A549 (cell line): ENCODE results near the gene HOXA2. TPM values are rescaled to one million over a fixed set of nuclear protein-coding genes. Genes with fewer than 3 reads are reported as not detected.

Experiments used
- ATAC-seq, 2 experiments: fragments of 200-7000 bp in 1 of 2; fragments of >200 bp in 1 of 2; cut with Nextera tagmentation in 1 of 2; cut with Tn5 transposase in 1 of 2; 3 replicates each; pipeline versions ENCODE4 v1.8.0 to v1.9.1; 2018 to 2020; ENCODE audit warnings: mild to moderate bottlenecking in 1 of 2, moderate library complexity in 1 of 2
- CTCF ChIA-PET: fragments of 300-600 bp; sonication (Branson Sonifier 250); formaldehyde crosslinking; extraction: SDS; loops from one replicate; lab custom pipeline; 2021; ENCODE audit warnings: antibody characterized with exemption, inconsistent platforms; lab: Yijun Ruan, JAX
- POLR2A ChIA-PET: fragments of 350-600 bp; formaldehyde crosslinking; extraction: SDS; loops from one replicate; lab custom pipeline; 2021; ENCODE audit warnings: antibody characterized with exemption, inconsistent platforms; lab: Yijun Ruan, JAX
- DNase-seq, 2 experiments: peaks; one replicate each; pipeline versions ENCODE4 v3.0.0 to v3.0.0-alpha.2; 2011 to 2016; ENCODE audit warnings: low read depth in 1 of 2, low spot score in 1 of 2
- FAIRE-seq: peaks from 2 replicates; lab custom pipeline; 2011; peaks lifted over from hg19 to GRCh38; lab: Jason Lieb, UNC
- H3K27ac ChIP-seq, 2 experiments: fragments of >200 bp; sonication (Bioruptor Twin); formaldehyde crosslinking; 3 replicates each; pipeline ENCODE4 v1.5.1; 2016 to 2017
- H3K4me1 ChIP-seq: fragments of >200 bp; sonication (Bioruptor Twin); formaldehyde crosslinking; 3 replicates; pipeline ENCODE4 v1.6.1; 2016
- H3K4me2 ChIP-seq: fragments of >200 bp; sonication (Bioruptor Twin); formaldehyde crosslinking; 3 replicates; pipeline ENCODE4 v1.6.1; 2016
- H3K4me3 ChIP-seq: fragments of >200 bp; sonication (Bioruptor Twin); formaldehyde crosslinking; 3 replicates; pipeline ENCODE4 v1.5.1; 2016
- H3K9me3 ChIP-seq: fragments of >200 bp; sonication (Bioruptor Twin); formaldehyde crosslinking; 3 replicates; pipeline ENCODE4 v1.6.1; 2016
- ATOH8 ChIP-seq: fragments of 250-450 bp; sonication (Bioruptor Pico); IDR thresholded peaks from 2 replicates; pipeline ENCODE4 v1.5.0; 2020; ENCODE audit warnings: low read depth, mild to moderate bottlenecking, moderate library complexity
- BHLHE40 ChIP-seq: IDR thresholded peaks from 2 replicates; pipeline ENCODE4 v1.6.1; 2012; ENCODE audit warnings: low read depth, low read length, inconsistent platforms
- CBX2 ChIP-seq: fragments of 200-600 bp; sonication (generic); IDR thresholded peaks from 2 replicates; pipeline ENCODE4 v1.6.1; 2016; ENCODE audit warnings: low read depth, mild to moderate bottlenecking, borderline replicate concordance
- CBX8 ChIP-seq: fragments of 200-600 bp; sonication (generic); IDR thresholded peaks from 2 replicates; pipeline ENCODE4 v1.6.1; 2016
- CEBPB ChIP-seq, 2 experiments: fragments of >200 bp in 1 of 2; sonication (Bioruptor Twin) in 1 of 2; formaldehyde crosslinking in 1 of 2; IDR thresholded peaks; 2 replicates each; pipeline ENCODE4 v1.6.1; 2012 to 2016
- CHD4 ChIP-seq: fragments of 200-600 bp; sonication (generic); IDR thresholded peaks from 2 replicates; pipeline ENCODE4 v1.6.1; 2016; ENCODE audit warnings: antibody characterized with exemption, mild to moderate bottlenecking, borderline replicate concordance
- EHMT2 ChIP-seq: fragments of 200-600 bp; sonication (generic); IDR thresholded peaks from 2 replicates; pipeline ENCODE4 v1.6.1; 2016; ENCODE audit warnings: antibody characterized with exemption, low read depth, mild to moderate bottlenecking, moderate library complexity
- EP300 ChIP-seq, 2 experiments: fragments of >200 bp; sonication (Bioruptor Twin); formaldehyde crosslinking; IDR thresholded peaks; 2 replicates in 1 of 2; 3 replicates in 1 of 2; pipeline ENCODE4 v1.6.1; 2016 to 2017
- ESRRA ChIP-seq: fragments of 150-350 bp; IDR thresholded peaks from 2 replicates; pipeline ENCODE4 v1.6.1; 2014; ENCODE audit warnings: mild to moderate bottlenecking, low read length, borderline replicate concordance
- FOSB ChIP-seq: fragments of 250-450 bp; sonication (Bioruptor Pico); IDR thresholded peaks from 2 replicates; pipeline ENCODE4 v1.5.0; 2020; ENCODE audit warnings: mild to moderate bottlenecking, moderate library complexity
- FOXS1 ChIP-seq: fragments of 250-450 bp; sonication (Bioruptor Pico); IDR thresholded peaks from 2 replicates; pipeline ENCODE4 v1.5.0; 2020; ENCODE audit warnings: mild to moderate bottlenecking, moderate library complexity
- GATA3 ChIP-seq: IDR thresholded peaks from 2 replicates; pipeline ENCODE4 v1.6.1; 2012; ENCODE audit warnings: borderline replicate concordance
- HMGXB4 ChIP-seq: fragments of 250-450 bp; sonication (Bioruptor Pico); IDR thresholded peaks from 2 replicates; pipeline ENCODE4 v1.5.0; 2021; ENCODE audit warnings: mild to moderate bottlenecking, moderate library complexity, borderline replicate concordance
- JUN ChIP-seq, 2 experiments: fragments of >200 bp; sonication (Bioruptor Twin); formaldehyde crosslinking; IDR thresholded peaks; 2 replicates in 1 of 2; 3 replicates in 1 of 2; pipeline ENCODE4 v1.6.1; 2016 to 2017
- JUNB ChIP-seq: fragments of >200 bp; sonication (Bioruptor Twin); formaldehyde crosslinking; IDR thresholded peaks from 2 replicates; pipeline ENCODE4 v1.6.1; 2016
- MAFK ChIP-seq: fragments of 450-650 bp; IDR thresholded peaks from 2 replicates; pipeline ENCODE4 v1.6.1; 2014; ENCODE audit not compliant: partially characterized antibody
- PBX3 ChIP-seq: IDR thresholded peaks from 2 replicates; pipeline ENCODE4 v1.6.1; 2012
- PHF8 ChIP-seq: fragments of 200-600 bp; sonication (generic); IDR thresholded peaks from 2 replicates; pipeline ENCODE4 v1.6.1; 2016; ENCODE audit warnings: low read depth, mild to moderate bottlenecking, antibody characterized with exemption, moderate library complexity, borderline replicate concordance
- RAD21 ChIP-seq, 2 experiments: fragments of >200 bp in 1 of 2; sonication (Bioruptor Twin) in 1 of 2; formaldehyde crosslinking in 1 of 2; IDR thresholded peaks in 1 of 2; conservative IDR thresholded peaks in 1 of 2; 2 replicates in 1 of 2; 3 replicates in 1 of 2; pipeline ENCODE4 v1.6.1; 2012 to 2018; ENCODE audit warnings: inconsistent platforms in 1 of 2
- RARB ChIP-seq: fragments of 250-450 bp; sonication (Bioruptor Pico); IDR thresholded peaks from 2 replicates; pipeline ENCODE4 v1.8.0; 2021; ENCODE audit warnings: mild to moderate bottlenecking, moderate library complexity
- REST ChIP-seq: fragments of 200-600 bp; sonication (generic); IDR thresholded peaks from 2 replicates; pipeline ENCODE4 v1.6.1; 2016; ENCODE audit warnings: antibody characterized with exemption, mild to moderate bottlenecking, moderate library complexity
- SMC3 ChIP-seq: fragments of >200 bp; sonication (Bioruptor Twin); formaldehyde crosslinking; IDR thresholded peaks from 3 replicates; pipeline ENCODE4 v1.6.1; 2018; ENCODE audit warnings: inconsistent platforms
- SREBF2 ChIP-seq: fragments of 450-650 bp; IDR thresholded peaks from 2 replicates; pipeline ENCODE4 v1.6.1; 2014; ENCODE audit warnings: mild to moderate bottlenecking, moderate library complexity
- ZC3H11A ChIP-seq: fragments of 450-650 bp; IDR thresholded peaks from 2 replicates; pipeline ENCODE4 v1.6.1; 2014; ENCODE audit warnings: antibody characterized with exemption, mild to moderate bottlenecking
- ZNF302 ChIP-seq: fragments of 250-450 bp; sonication (Bioruptor Pico); IDR thresholded peaks from 2 replicates; pipeline ENCODE4 v1.9.0; 2021; ENCODE audit warnings: inconsistent platforms, mild to moderate bottlenecking, moderate library complexity
- ZSCAN20 ChIP-seq: fragments of 250-450 bp; sonication (Bioruptor Pico); IDR thresholded peaks from 2 replicates; pipeline ENCODE4 v1.8.0; 2022; ENCODE audit warnings: mild to moderate bottlenecking, moderate library complexity
- WGBS: methylation state at CpG from one replicate; pipeline ENCODE4 v1.1.6; 2017; ENCODE audit errors: missing lambda C conversion rate; 5-methylcytosine and 5-hydroxymethylcytosine counted together
- polyA plus RNA-seq, 4 experiments: library from polyadenylated mRNA; depleted of rRNA in 3 of 4; stranded (reverse); fragments of >200 nt; fragmentation: RNase III in 1 of 4; extraction: RNeasy Plus Mini Kit Qiagen cat#74134 plus additional on column Dnase treatment in 1 of 4; gene quantifications; 2 replicates in 3 of 4; 3 replicates in 1 of 4; pipeline ENCODE4 v1.2.3, GENCODE V29; 2011 to 2017
- TF ChIP-seq, protein P1 (sequence below): fragments of >200 bp; sonication (Bioruptor Twin); formaldehyde crosslinking; IDR thresholded peaks from 2 replicates; pipeline ENCODE4 v1.6.1; 2016
- TF ChIP-seq, protein P2 (sequence below): fragments of 150-350 bp; IDR thresholded peaks from 2 replicates; pipeline ENCODE4 v1.6.1; 2014; ENCODE audit warnings: low read depth, mild to moderate bottlenecking, low read length

The HOXA2 gene
- polyA plus RNA-seq, 2 of the 4 experiments (the other 2 are of a cell fraction) = 1.3 to 2.1 TPM

GRCh38 chr7:27112361-27112760, 9.9 kb upstream of the HOXA2 start:
- FAIRE-seq = peak; percentile 77
- WGBS = 6% methylated on average over 4 of the region's 4 CpGs
- H3K4me3 ChIP-seq = peak overlapping the region; percentile 72
- H3K27ac ChIP-seq = peak overlapping the region; percentile 92 to 98
- H3K9me3 ChIP-seq = no peaks in the 10 kb centered on the region
- no peak for DNase-seq
- ChIA-PET CTCF (interaction anchor here (1.0 kb wide), 1 partner anchor 18 kb away, joined by 3 read pairs; the partner anchor contains the start of gene HOXA4), POLR2A (interaction anchor here (1.2 to 5.1 kb wide), 3 partner anchors 10 to 249 kb away, joined by 3 to 34 read pairs (median 20); partner anchors contain the start of genes HOXA1 and SKAP2)
- no peak for TF ChIP-seq CEBPB (IDR thresholded peaks at IDR 0.05)
- no peak for TF ChIP-seq HMGXB4 (CRISPR knock-in tag)
- no peak for TF ChIP-seq CBX8
- no peak for TF ChIP-seq JUNB
- no peak for TF ChIP-seq ZC3H11A
- TF ChIP-seq SREBF2 = no peak
- TF ChIP-seq SMC3 = no peak
- TF ChIP-seq CBX2 = no peak
- TF ChIP-seq GATA3 = no peak
- TF ChIP-seq EHMT2 = no peak
- no peak for TF ChIP-seq EP300 (IDR thresholded peaks at IDR 0.05)
- TF ChIP-seq PBX3 = no peak
- no peak for TF ChIP-seq REST
- TF ChIP-seq JUN (IDR thresholded peaks at IDR 0.05) = no peak
- TF ChIP-seq MAFK = no peak
- H3K4me1 ChIP-seq = peaks cover 40% of the 10 kb centered on the region
- peak overlapping the region; percentile 88 for H3K4me2 ChIP-seq
- ATAC-seq = no peak

- 8% methylated on average over 4 of the region's 4 CpGs for WGBS
- no peaks in the 10 kb centered on the region for H3K9me3 ChIP-seq
- peak overlapping the region; percentile 72 for H3K4me3 ChIP-seq
- H3K4me2 ChIP-seq = peak overlapping the region; percentile 88
- TF ChIP-seq ZNF302 (CRISPR knock-in tag) = no peak
- TF ChIP-seq CHD4 = no peak
- no peak for TF ChIP-seq BHLHE40
- TF ChIP-seq PHF8 = no peak
- TF ChIP-seq RAD21 (conservative IDR thresholded peaks at IDR 0.05 in 1 of 2, IDR thresholded peaks at IDR 0.05 in 1 of 2) = no peak
- no peak for TF ChIP-seq ZSCAN20
- no peak for TF ChIP-seq ATOH8 (CRISPR knock-in tag)
- TF ChIP-seq, protein P1, sequence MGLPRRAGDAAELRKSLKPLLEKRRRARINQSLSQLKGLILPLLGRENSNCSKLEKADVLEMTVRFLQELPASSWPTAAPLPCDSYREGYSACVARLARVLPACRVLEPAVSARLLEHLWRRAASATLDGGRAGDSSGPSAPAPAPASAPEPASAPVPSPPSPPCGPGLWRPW = no peak
- TF ChIP-seq ESRRA = no peak
- no peak for TF ChIP-seq RARB
- TF ChIP-seq FOSB (CRISPR knock-in tag) = no peak
- no peak for TF ChIP-seq FOXS1 (CRISPR knock-in tag)
- TF ChIP-seq, protein P2, sequence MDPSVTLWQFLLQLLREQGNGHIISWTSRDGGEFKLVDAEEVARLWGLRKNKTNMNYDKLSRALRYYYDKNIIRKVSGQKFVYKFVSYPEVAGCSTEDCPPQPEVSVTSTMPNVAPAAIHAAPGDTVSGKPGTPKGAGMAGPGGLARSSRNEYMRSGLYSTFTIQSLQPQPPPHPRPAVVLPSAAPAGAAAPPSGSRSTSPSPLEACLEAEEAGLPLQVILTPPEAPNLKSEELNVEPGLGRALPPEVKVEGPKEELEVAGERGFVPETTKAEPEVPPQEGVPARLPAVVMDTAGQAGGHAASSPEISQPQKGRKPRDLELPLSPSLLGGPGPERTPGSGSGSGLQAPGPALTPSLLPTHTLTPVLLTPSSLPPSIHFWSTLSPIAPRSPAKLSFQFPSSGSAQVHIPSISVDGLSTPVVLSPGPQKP = no peak
- TF ChIP-seq, all 56 proteins: peak for 0
- FAIRE-seq (no peak), DNase-seq (no peak), ATAC-seq (no peak)
- Histone ChIP-seq H3K4me1 (peaks cover 34% of the 10 kb centered on the region), H3K27ac (peak overlapping the region; percentile 92 to 98)
- POLR2A ChIA-PET = interaction anchor here (1.8 to 5.1 kb wide), 2 partner anchors 15 to 248 kb away, joined by 10 to 34 read pairs; partner anchors contain the start of genes HOXA1 and SKAP2
- CTCF ChIA-PET = interaction anchor here (1.0 to 1.7 kb wide), 3 partner anchors 19 to 430 kb away, joined by 3 to 6 read pairs (median 4); partner anchors contain the start of genes HOXA4 and HOXA5
Measured at GRCh38 chr7:27111751-27112277, 9.3 kb upstream of the HOXA2 start.
